Activated CD4-positive, alpha-beta memory T cell treated with anti-CD3 and anti-CD28 coated beads for 36 hours (primary cell): Measurements from ENCODE around the gene HYCC1. TPM values are rescaled to one million over a fixed set of nuclear protein-coding genes. Genes with fewer than 3 reads are reported as not detected.
A peak's percentile ranks its signal among the peaks of the same experiment; 100 is the strongest.
"Not testable (repeated sequence)": the region's sequence is repeated elsewhere in the genome, so short reads cannot be mapped to it uniquely, and the experiment has no call there.

Experiments used
- CTCF ChIA-PET: fragments of 350-600 bp; sonication (Branson Sonifier 250); formaldehyde crosslinking; loops from one replicate; lab custom pipeline; 2021; ENCODE audit warnings: antibody characterized with exemption, inconsistent platforms; lab: Charles Lee
- POLR2A ChIA-PET: fragments of 350-600 bp; sonication (Branson Sonifier 250); formaldehyde crosslinking; loops from one replicate; lab custom pipeline; 2021; ENCODE audit warnings: antibody characterized with exemption; lab: Charles Lee
- DNase-seq: peaks from one replicate; pipeline ENCODE4 v3.0.0-alpha.2; 2020
- H3K27ac Mint-ChIP-seq: one replicate; pipeline ENCODE4 v1.8.0; 2021; ENCODE audit warnings: mixed read lengths
- H3K27me3 Mint-ChIP-seq: one replicate; pipeline ENCODE4 v1.8.0; 2021; ENCODE audit warnings: mixed read lengths
- H3K36me3 Mint-ChIP-seq: one replicate; pipeline ENCODE4 v1.8.0; 2021; ENCODE audit warnings: mixed read lengths
- H3K4me1 Mint-ChIP-seq: one replicate; pipeline ENCODE4 v1.8.0; 2021; ENCODE audit warnings: low read depth, mixed read lengths
- H3K4me3 Mint-ChIP-seq: one replicate; pipeline ENCODE4 v1.8.0; 2021; ENCODE audit warnings: mild to moderate bottlenecking, mixed read lengths
- H3K9me3 Mint-ChIP-seq: one replicate; pipeline ENCODE4 v1.8.0; 2021; ENCODE audit warnings: mixed read lengths
- intact Hi-C: fragments of 100-400 bp; cut with micrococcal nuclease; formaldehyde crosslinking; loops from one replicate; pipeline ENCODE4 v1.15.1; 2023
- total RNA-seq, 2 experiments: library from RNA; stranded (reverse); gene quantifications; one replicate each; pipeline ENCODE4 v1.2.3, GENCODE V29; 2021

Gene HYCC1
- total RNA-seq = 10 to 100 TPM; 20.7 to 23.9 TPM

DNA sequence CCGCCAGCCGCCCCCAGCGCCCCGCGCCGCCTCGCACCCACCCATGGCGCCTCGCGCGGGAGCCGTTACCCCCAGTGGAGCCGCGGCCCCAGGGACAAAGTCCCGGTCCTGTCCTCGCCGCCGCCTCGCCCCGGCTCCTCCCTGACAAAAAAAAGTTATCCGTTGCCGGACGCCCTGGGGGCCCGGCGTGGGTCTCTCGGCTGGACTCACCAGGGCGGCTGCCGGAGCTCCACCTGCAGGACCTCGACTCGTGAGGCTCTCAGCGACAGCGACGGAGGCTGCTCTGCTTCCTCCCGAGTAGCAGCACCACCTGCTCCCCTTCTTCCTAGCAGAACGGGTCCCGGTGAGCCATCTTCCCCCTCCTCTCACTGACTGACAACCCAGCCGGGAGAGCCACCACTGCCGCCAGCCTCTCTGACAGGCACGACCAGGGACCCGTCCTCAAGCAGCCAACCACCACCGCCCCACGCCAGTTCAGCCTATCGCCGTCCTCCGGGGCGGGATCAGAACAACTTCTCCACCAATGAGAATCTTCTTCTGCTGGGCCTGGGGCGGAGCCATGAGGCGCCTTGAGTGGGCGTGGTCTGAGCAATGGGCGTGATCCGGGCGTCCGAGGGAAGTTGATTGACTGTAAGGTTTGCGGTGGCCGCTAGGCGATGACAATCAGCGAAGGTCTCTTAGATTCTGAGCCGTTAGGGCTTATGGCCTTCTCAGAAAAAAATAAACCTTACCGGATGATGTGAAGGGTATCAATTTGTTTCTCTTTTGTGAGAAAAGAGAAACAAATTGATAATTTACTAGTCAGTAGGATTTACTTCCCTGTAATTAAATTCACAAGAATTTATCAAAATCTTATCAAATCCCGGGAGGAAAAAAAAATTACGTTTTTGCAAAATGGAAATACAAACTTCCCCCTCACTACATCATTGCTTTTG is at the start of gene HYCC1:
Gene HYCC1 (minus strand): TSS at position 416 of the 935 bp plus-strand sequence. CDS start 23,019 bp downstream, outside the sequence.
- H3K36me3 Mint-ChIP-seq = peaks cover 3% of the 10 kb centered on the region
- H3K4me1 Mint-ChIP-seq = peaks cover 17% of the 10 kb centered on the region
- intact Hi-C loops = loop anchor here (1.0 to 10.0 kb wide), 12 partner anchors 41 to 1587 kb away; partner anchors contain the start of genes CCDC126, CDCA7L, NUP42 and SP4
- H3K4me3 Mint-ChIP-seq = peak within 1 kb of the TSS; percentile 94
- DNase-seq = peak; percentile 100
- peak within 1 kb of the TSS; percentile 80 for H3K27ac Mint-ChIP-seq
- ChIA-PET POLR2A (interaction anchor here (0.9 kb wide), 1 partner anchor 20 kb away, joined by 3 read pairs; no protein-coding TSS in a partner anchor), CTCF (interaction anchor here (1.5 kb wide), 1 partner anchor 7 kb away, joined by 3 read pairs; no protein-coding TSS in a partner anchor)
- H3K27me3 Mint-ChIP-seq = no peaks in the 10 kb centered on the region
- H3K9me3 Mint-ChIP-seq = no peaks in the 10 kb centered on the region

DNA sequence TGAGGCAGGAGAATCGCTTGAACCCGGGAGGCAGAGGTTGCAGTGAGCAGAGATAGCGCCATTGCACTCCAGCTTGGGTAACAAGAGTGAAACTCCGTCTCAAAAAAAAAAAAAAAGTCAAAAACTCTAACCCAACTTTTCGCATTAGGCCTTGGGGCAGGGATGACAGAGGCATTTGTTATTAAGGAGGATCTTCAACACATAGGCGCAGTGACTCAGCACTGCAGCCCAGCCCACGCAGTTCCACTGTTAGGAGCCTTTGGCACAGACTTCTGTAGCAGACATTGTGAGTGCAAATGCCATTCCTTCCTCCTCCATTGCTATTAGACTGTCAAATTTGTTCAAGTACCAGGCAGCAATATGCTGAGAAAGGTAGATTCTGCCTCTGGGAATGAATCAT is 48.5 kb upstream of the HYCC1 start:
- POLR2A ChIA-PET = no interaction called here
- H3K4me1 Mint-ChIP-seq = no peaks in the 10 kb centered on the region
- H3K36me3 Mint-ChIP-seq = no peaks in the 10 kb centered on the region
- H3K27me3 Mint-ChIP-seq = no peaks in the 10 kb centered on the region
- CTCF ChIA-PET = no interaction called here
- no peak for DNase-seq
- no peak overlapping the region for H3K4me3 Mint-ChIP-seq
- no peak overlapping the region for H3K27ac Mint-ChIP-seq
- no peaks in the 10 kb centered on the region for H3K9me3 Mint-ChIP-seq
- intact Hi-C loops = no loop called here

- no peak for DNase-seq
- intact Hi-C loops = no loop called here
- Mint-ChIP-seq H3K27ac (no peak overlapping the region), H3K27me3 (peaks cover 3% of the 10 kb centered on the region), H3K9me3 (no peaks in the 10 kb centered on the region), H3K4me3 (no peak overlapping the region), H3K36me3 (no peaks in the 10 kb centered on the region), H3K4me1 (no peaks in the 10 kb centered on the region)
- CTCF ChIA-PET = interaction anchor here (0.7 kb wide), 2 partner anchors 27 to 123 kb away, joined by 3 to 5 read pairs; no protein-coding TSS in a partner anchor
- POLR2A ChIA-PET = no interaction called here
Measured at GRCh38 chr7:23061327-23061726, 47.4 kb upstream of the HYCC1 start.

- CTCF ChIA-PET = interaction anchor here (0.8 to 1.5 kb wide), 3 partner anchors 276 to 975 kb away, joined by 3 to 4 read pairs (median 3); no protein-coding TSS in a partner anchor
- H3K27ac Mint-ChIP-seq = no peak overlapping the region
- DNase-seq = no peak
- intact Hi-C loops = no loop called here
- POLR2A ChIA-PET = interaction anchor here (0.7 kb wide), 1 partner anchor 498 kb away, joined by 3 read pairs; no protein-coding TSS in a partner anchor
- H3K4me1 Mint-ChIP-seq = peaks cover 2% of the 10 kb centered on the region
- peaks cover 3% of the 10 kb centered on the region for H3K27me3 Mint-ChIP-seq
- no peaks in the 10 kb centered on the region for H3K9me3 Mint-ChIP-seq
- H3K4me3 Mint-ChIP-seq = no peak overlapping the region
- no peaks in the 10 kb centered on the region for H3K36me3 Mint-ChIP-seq
Measured at GRCh38 chr7:23058408-23059096, 44.6 kb upstream of the HYCC1 start.

GRCh38 chr7:23055582-23056178 is 41.8 kb upstream of the HYCC1 start:
- CTCF ChIA-PET = interaction anchor here (0.6 to 4.5 kb wide), 67 partner anchors 12 to 919 kb away, joined by 3 to 63 read pairs (median 4); partner anchors contain the start of genes IL6, KLHL7 and TOMM7
- intact Hi-C loops = loop anchor here (1.0 to 2.0 kb wide), 7 partner anchors 41 to 495 kb away; partner anchors contain the start of genes HYCC1, IL6 and TOMM7
- H3K27me3 Mint-ChIP-seq = peaks cover 3% of the 10 kb centered on the region
- DNase-seq = peak; percentile 62
- H3K36me3 Mint-ChIP-seq = no peaks in the 10 kb centered on the region
- H3K9me3 Mint-ChIP-seq = no peaks in the 10 kb centered on the region
- no peak overlapping the region for H3K4me3 Mint-ChIP-seq
- peaks cover 5% of the 10 kb centered on the region for H3K4me1 Mint-ChIP-seq
- POLR2A ChIA-PET = interaction anchor here (1.3 kb wide), 1 partner anchor 200 kb away, joined by 3 read pairs; no protein-coding TSS in a partner anchor
- no peak overlapping the region for H3K27ac Mint-ChIP-seq

DNA sequence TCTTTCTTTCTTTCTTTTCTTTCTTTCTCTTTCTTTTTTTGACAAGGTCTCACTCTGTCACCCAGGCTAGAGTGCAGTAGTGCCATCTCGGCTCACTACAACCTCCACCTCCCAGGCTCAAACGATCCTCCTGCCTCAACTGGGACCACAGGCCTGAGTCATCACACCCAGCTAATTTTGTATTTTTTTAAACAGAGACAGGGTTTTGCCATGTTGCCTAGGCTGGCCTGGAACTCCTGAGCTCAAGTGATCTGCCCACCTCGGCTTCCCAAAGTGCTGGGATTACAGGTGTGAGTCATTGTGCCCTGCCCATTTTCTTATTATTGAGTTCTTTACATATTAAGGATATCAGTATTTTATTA is 37.2 kb upstream of the HYCC1 start:
- H3K9me3 Mint-ChIP-seq, H3K4me3 Mint-ChIP-seq, POLR2A ChIA-PET, H3K36me3 Mint-ChIP-seq, intact Hi-C loops, H3K27ac Mint-ChIP-seq, H3K27me3 Mint-ChIP-seq, H3K4me1 Mint-ChIP-seq: not testable (repeated sequence)
- peak; percentile 18 for DNase-seq
- CTCF ChIA-PET = interaction anchor here (0.7 to 1.5 kb wide), 3 partner anchors 191 to 491 kb away, joined by 3 to 5 read pairs (median 4); no protein-coding TSS in a partner anchor

DNA sequence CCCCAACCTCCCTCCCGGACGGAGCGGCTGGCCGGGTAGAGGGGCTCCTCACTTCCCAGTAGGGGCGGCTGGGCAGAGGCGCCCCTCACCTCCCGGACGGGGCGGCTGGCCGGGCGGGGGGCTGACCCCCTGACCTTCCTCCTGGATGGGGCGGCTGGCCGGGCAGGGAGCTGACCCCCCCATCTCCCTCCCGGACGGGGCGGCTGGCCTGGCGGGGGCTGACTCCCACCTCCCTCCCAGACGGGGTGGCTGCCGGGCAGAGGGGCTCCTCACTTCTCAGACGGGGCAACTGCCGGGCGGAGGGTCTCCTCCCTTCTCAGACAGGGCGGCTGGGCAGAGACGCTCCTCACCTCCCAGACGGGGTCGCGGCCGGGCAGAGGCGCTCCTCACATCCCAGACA is 32.4 kb upstream of the HYCC1 start:
- H3K27me3 Mint-ChIP-seq, POLR2A ChIA-PET, intact Hi-C loops, DNase-seq, H3K9me3 Mint-ChIP-seq, H3K4me3 Mint-ChIP-seq, H3K4me1 Mint-ChIP-seq, H3K27ac Mint-ChIP-seq, CTCF ChIA-PET, H3K36me3 Mint-ChIP-seq: not testable (repeated sequence)

DNA sequence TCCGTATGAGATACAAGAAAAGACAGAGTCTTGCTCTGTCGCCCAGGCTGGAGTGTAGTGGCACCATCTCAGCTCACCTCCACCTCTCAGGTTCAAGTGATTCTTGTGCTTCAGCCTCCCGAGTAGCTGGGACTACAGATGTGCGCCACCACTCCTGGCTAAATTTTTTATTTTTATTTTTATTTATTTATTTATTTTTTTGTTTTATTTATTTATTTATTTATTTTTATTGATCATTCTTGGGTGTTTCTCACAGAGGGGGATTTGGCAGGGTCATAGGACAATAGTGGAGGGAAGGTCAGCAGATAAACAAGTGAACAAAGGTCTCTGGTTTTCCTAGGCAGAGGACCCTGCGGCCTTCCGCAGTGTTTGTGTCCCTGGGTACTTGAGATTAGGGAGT is 31.2 kb upstream of the HYCC1 start:
- H3K4me1 Mint-ChIP-seq, H3K36me3 Mint-ChIP-seq, H3K9me3 Mint-ChIP-seq, H3K27ac Mint-ChIP-seq, H3K4me3 Mint-ChIP-seq, POLR2A ChIA-PET, H3K27me3 Mint-ChIP-seq, intact Hi-C loops, DNase-seq: not testable (repeated sequence)
- CTCF ChIA-PET = interaction anchor here (0.7 to 2.7 kb wide), 2 partner anchors 10 to 23 kb away, joined by 3 to 27 read pairs; no protein-coding TSS in a partner anchor

DNA sequence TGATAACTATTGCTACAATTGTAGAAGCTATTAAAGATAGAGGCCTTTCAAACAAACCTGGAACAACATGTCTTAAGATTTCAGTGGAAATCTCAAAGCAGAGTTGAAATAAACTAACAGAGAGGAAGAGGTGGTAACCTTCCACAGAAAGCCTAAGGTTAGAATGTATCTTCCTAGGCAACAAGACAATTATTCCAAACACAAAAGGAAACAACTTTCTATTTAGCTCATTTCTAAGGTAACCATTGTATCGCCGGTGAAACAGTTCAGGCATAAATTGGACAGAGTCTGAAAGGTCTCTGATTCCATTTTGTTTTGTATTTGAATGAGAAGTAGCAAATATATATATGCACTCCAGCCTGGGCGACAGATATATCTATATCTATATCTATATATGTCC is 30.7 kb upstream of the HYCC1 start:
- POLR2A ChIA-PET = no interaction called here
- intact Hi-C loops = no loop called here
- DNase-seq = no peak
- Mint-ChIP-seq H3K4me3 (no peak overlapping the region), H3K9me3 (no peaks in the 10 kb centered on the region), H3K27me3 (no peaks in the 10 kb centered on the region), H3K36me3 (no peaks in the 10 kb centered on the region), H3K27ac (no peak overlapping the region), H3K4me1 (no peaks in the 10 kb centered on the region)
- CTCF ChIA-PET = interaction anchor here (0.7 to 2.7 kb wide), 4 partner anchors 11 to 318 kb away, joined by 3 to 27 read pairs (median 3); partner anchors contain the start of gene IL6

GRCh38 chr7:23043441-23043840 is 29.5 kb upstream of the HYCC1 start:
- Mint-ChIP-seq H3K4me3 (no peak overlapping the region), H3K9me3 (no peaks in the 10 kb centered on the region), H3K4me1 (no peaks in the 10 kb centered on the region), H3K27me3 (no peaks in the 10 kb centered on the region), H3K36me3 (no peaks in the 10 kb centered on the region), H3K27ac (no peak overlapping the region)
- CTCF ChIA-PET = interaction anchor here (2.7 kb wide), 1 partner anchor 12 kb away, joined by 27 read pairs; no protein-coding TSS in a partner anchor
- no peak for DNase-seq
- intact Hi-C loops = no loop called here
- POLR2A ChIA-PET = no interaction called here

- DNase-seq, CTCF ChIA-PET, H3K9me3 Mint-ChIP-seq, H3K4me1 Mint-ChIP-seq, H3K27me3 Mint-ChIP-seq, H3K36me3 Mint-ChIP-seq, H3K4me3 Mint-ChIP-seq, H3K27ac Mint-ChIP-seq, POLR2A ChIA-PET, intact Hi-C loops: not testable (repeated sequence)
Measured at GRCh38 chr7:23039674-23040073, 25.7 kb upstream of the HYCC1 start.
